Colonic mucosa (tissue), 4 donors: ENCODE results near the gene TMEM213. TPM values are rescaled to one million over a fixed set of nuclear protein-coding genes. Genes with fewer than 3 reads are reported as not detected.

Source experiments
- DNase-seq: peaks from one replicate; pipeline ENCODE4 v3.0.0-alpha.2; 2020
- H3K27ac ChIP-seq: fragments of 200-600 bp; one replicate; pipeline ENCODE4 v1.8.0; 2021
- H3K27me3 ChIP-seq: fragments of 200-600 bp; one replicate; pipeline ENCODE4 v1.8.0; 2021
- H3K36me3 ChIP-seq: fragments of 200-600 bp; one replicate; pipeline ENCODE4 v1.8.0; 2021
- H3K4me1 ChIP-seq: fragments of 200-600 bp; one replicate; pipeline ENCODE4 v1.8.0; 2021; ENCODE audit warnings: mild to moderate bottlenecking
- H3K4me3 ChIP-seq: fragments of 200-600 bp; one replicate; pipeline ENCODE4 v1.8.0; 2021
- H3K9ac ChIP-seq, 2 donors: one replicate each; pipeline ENCODE4 v1.7.0; 2013; ENCODE audit warnings: control low read depth in 2 of 2, low read depth in 2 of 2, low read length in 2 of 2
- H3K9me3 ChIP-seq: fragments of 200-600 bp; one replicate; pipeline ENCODE4 v1.8.0; 2021
- CTCF ChIP-seq: fragments of 200-600 bp; IDR thresholded peaks from one replicate; pipeline ENCODE4 v1.8.0; 2022; ENCODE audit warnings: antibody characterized with exemption, mild to moderate bottlenecking
- intact Hi-C: fragments of 100-400 bp; cut with DNase I; formaldehyde crosslinking; loops from one replicate; pipeline ENCODE4 v1.14.1; 2022
- total RNA-seq, 2 donors: library from RNA; stranded (reverse); fragmentation: NEBNext Ultra II Directional in 1 of 2; extraction: Animal tissue kit (Norgen Biotek cat#: 25700) in 1 of 2; gene quantifications; one replicate each; pipeline ENCODE4 v1.2.1, GENCODE V29; 2021
- donor health status: healthy.
- donor health status: DM: no; HTN: no; CAD: no.
- donor health status: DM: no; HTN: no; CAD: no.

The TMEM213 gene
- total RNA-seq, 2 donors from 2014 or later, result not detected

GRCh38 chr7:138869353-138869752, 71.6 kb downstream of the TMEM213 start:
- Histone ChIP-seq H3K36me3 (no peaks in the 10 kb centered on the region), H3K4me1 (no peaks in the 10 kb centered on the region), H3K4me3 (no peak overlapping the region), H3K27me3 (no peaks in the 10 kb centered on the region), H3K9ac (no peak overlapping the region), H3K9me3 (no peaks in the 10 kb centered on the region), H3K27ac (no peak overlapping the region)
- DNase-seq, result no peak
- intact Hi-C loops, result no loop called here
- TF ChIP-seq CTCF, result no peak

GRCh38 chr7:138871065-138871813, 73.4 kb downstream of the TMEM213 start:
- H3K9me3 ChIP-seq, result no peaks in the 10 kb centered on the region
- no peak for TF ChIP-seq CTCF
- no peaks in the 10 kb centered on the region for H3K27me3 ChIP-seq
- H3K4me1 ChIP-seq, result no peaks in the 10 kb centered on the region
- no peak for DNase-seq
- intact Hi-C loops, result no loop called here
- no peaks in the 10 kb centered on the region for H3K36me3 ChIP-seq
- no peak overlapping the region for H3K27ac ChIP-seq
- H3K4me3 ChIP-seq, result no peak overlapping the region
- no peak overlapping the region for H3K9ac ChIP-seq

- H3K27ac ChIP-seq, result no peak overlapping the region
- H3K4me3 ChIP-seq, result no peak overlapping the region
- no peak overlapping the region for H3K9ac ChIP-seq
- no peaks in the 10 kb centered on the region for H3K9me3 ChIP-seq
- no peak for DNase-seq
- intact Hi-C loops, result no loop called here
- no peaks in the 10 kb centered on the region for H3K27me3 ChIP-seq
- H3K4me1 ChIP-seq, result no peaks in the 10 kb centered on the region
- H3K36me3 ChIP-seq, result no peaks in the 10 kb centered on the region
- no peak for TF ChIP-seq CTCF
These were observed 74.0 kb downstream of the TMEM213 start for GRCh38 chr7:138871814-138872090.

GRCh38 chr7:138872576-138872975, 74.8 kb downstream of the TMEM213 start:
- no peak overlapping the region for H3K9ac ChIP-seq
- H3K27me3 ChIP-seq, result no peaks in the 10 kb centered on the region
- H3K4me1 ChIP-seq, result no peaks in the 10 kb centered on the region
- DNase-seq, result no peak
- no peak overlapping the region for H3K4me3 ChIP-seq
- H3K36me3 ChIP-seq, result no peaks in the 10 kb centered on the region
- H3K9me3 ChIP-seq, result no peaks in the 10 kb centered on the region
- intact Hi-C loops, result no loop called here
- no peak overlapping the region for H3K27ac ChIP-seq
- TF ChIP-seq CTCF, result no peak

GRCh38 chr7:138873220-138873892, 75.6 kb downstream of the TMEM213 start:
- intact Hi-C loops, result no loop called here
- H3K4me1 ChIP-seq, result no peaks in the 10 kb centered on the region
- no peaks in the 10 kb centered on the region for H3K9me3 ChIP-seq
- no peaks in the 10 kb centered on the region for H3K27me3 ChIP-seq
- no peak overlapping the region for H3K4me3 ChIP-seq
- no peak for DNase-seq
- H3K9ac ChIP-seq, result no peak overlapping the region
- TF ChIP-seq CTCF, result no peak
- H3K36me3 ChIP-seq, result no peaks in the 10 kb centered on the region
- H3K27ac ChIP-seq, result no peak overlapping the region
